DMS 273 (cell line): ENCODE measurements around the gene HS1BP3.

Experiments
- DNase-seq: peaks from one replicate; lab custom pipeline; 2025; ENCODE audit not compliant: unreplicated experiment; lab: John Stamatoyannopoulos, UW

HS1BP3 gene

GRCh38 chr2:20604401-20604911 lies 46.4 kb downstream of the HS1BP3 start:
- no peak for DNase-seq

- no peak for DNase-seq
These were observed 47.1 kb downstream of the HS1BP3 start for GRCh38 chr2:20603791-20604190.

- DNase-seq = no peak
These were observed 48.1 kb downstream of the HS1BP3 start for GRCh38 chr2:20602803-20603202.

GRCh38 chr2:20600756-20601325 lies 50.1 kb downstream of the HS1BP3 start:
- peak; percentile 16 for DNase-seq

GRCh38 chr2:20599861-20600461 lies 50.9 kb downstream of the HS1BP3 start:
- no peak for DNase-seq

GRCh38 chr2:20599001-20599600 lies 51.8 kb downstream of the HS1BP3 start:
- no peak for DNase-seq

GRCh38 chr2:20597860-20598183 lies 53.1 kb downstream of the HS1BP3 start:
- no peak for DNase-seq

GRCh38 chr2:20596973-20597859 lies 53.7 kb downstream of the HS1BP3 start:
- DNase-seq = no peak

- DNase-seq = no peak
These were observed 54.5 kb downstream of the HS1BP3 start for GRCh38 chr2:20596193-20596972.

- DNase-seq = no peak
These were observed 55.3 kb downstream of the HS1BP3 start for GRCh38 chr2:20595439-20596192.

- DNase-seq = no peak
These were observed 55.9 kb downstream of the HS1BP3 start for GRCh38 chr2:20594957-20595356.

GRCh38 chr2:20594048-20594750 lies 56.7 kb downstream of the HS1BP3 start:
- DNase-seq = no peak

GRCh38 chr2:20593072-20594034 lies 57.5 kb downstream of the HS1BP3 start:
- no peak for DNase-seq

GRCh38 chr2:20592106-20593071 lies 58.5 kb downstream of the HS1BP3 start:
- no peak for DNase-seq

GRCh38 chr2:20590704-20591515 lies 60.0 kb downstream of the HS1BP3 start:
- peak; percentile 70 for DNase-seq

- DNase-seq = no peak
These were observed 60.8 kb downstream of the HS1BP3 start for GRCh38 chr2:20589975-20590703.
